ENCODE measurements around the gene ELOVL3. TPM values are rescaled to one million over a fixed set of nuclear protein-coding genes. Genes with fewer than 3 reads are reported as not detected.
A peak's percentile ranks its signal among the peaks of the same experiment; 100 is the strongest.

The ELOVL3 gene
- total RNA-seq, 1 donor from 2014 or later, result not detected

GRCh38 chr10:102219370-102219769, 6.7 kb upstream of the ELOVL3 start:
- intact Hi-C loops (cut with micrococcal nuclease), result no loop called here
- Mint-ChIP-seq H3K4me1 (no peaks in the 10 kb centered on the region), H3K36me3 (ENCODE audit: low read depth) (no peaks in the 10 kb centered on the region), H3K27me3 (peaks cover 19% of the 10 kb centered on the region), H3K27ac (no peak overlapping the region), H3K9me3 (no peaks in the 10 kb centered on the region), H3K4me3 (no peak overlapping the region)
- DNase-seq (no peak), ATAC-seq (ENCODE audit: low read depth) (no peak)
- POLR2A ChIA-PET, result no interaction called here
- no peak for TF ChIP-seq CTCF (IDR thresholded peaks at IDR 0.05)
- CTCF ChIA-PET, result interaction anchor here (2.6 kb wide), 1 partner anchor 10 kb away, joined by 8 read pairs; no protein-coding TSS in a partner anchor

- Mint-ChIP-seq H3K27me3 (peaks cover 21% of the 10 kb centered on the region), H3K9me3 (no peaks in the 10 kb centered on the region), H3K4me1 (peaks cover 1% of the 10 kb centered on the region), H3K27ac (no peak overlapping the region), H3K36me3 (ENCODE audit: low read depth) (no peaks in the 10 kb centered on the region), H3K4me3 (no peak overlapping the region)
- POLR2A ChIA-PET, result no interaction called here
- intact Hi-C loops (cut with micrococcal nuclease), result no loop called here
- CTCF ChIA-PET, result interaction anchor here (1.0 to 2.6 kb wide), 2 partner anchors 9 to 131 kb away, joined by 3 to 8 read pairs; no protein-coding TSS in a partner anchor
- no peak for DNase-seq
- no peak for ATAC-seq (ENCODE audit: low read depth)
- TF ChIP-seq CTCF (IDR thresholded peaks at IDR 0.05), result no peak
These were observed 5.5 kb upstream of the ELOVL3 start for GRCh38 chr10:102220612-102221011.

- ChIA-PET CTCF (interaction anchor here (2.0 kb wide), 1 partner anchor 256 kb away, joined by 4 read pairs; no protein-coding TSS in a partner anchor), POLR2A (no interaction called here)
- Mint-ChIP-seq H3K4me3 (no peak overlapping the region), H3K36me3 (ENCODE audit: low read depth) (no peaks in the 10 kb centered on the region), H3K4me1 (peaks cover 12% of the 10 kb centered on the region), H3K9me3 (no peaks in the 10 kb centered on the region), H3K27ac (no peak overlapping the region), H3K27me3 (peaks cover 41% of the 10 kb centered on the region)
- intact Hi-C loops (cut with micrococcal nuclease), result no loop called here
- DNase-seq (no peak), ATAC-seq (ENCODE audit: low read depth) (no peak)
- TF ChIP-seq CTCF (IDR thresholded peaks at IDR 0.05), result no peak
These were observed 3.3 kb upstream of the ELOVL3 start for GRCh38 chr10:102222797-102223196.

GRCh38 chr10:102226542-102226870, 407 bp downstream of the ELOVL3 start:
- ChIA-PET CTCF (interaction anchor here (1.0 to 1.2 kb wide), 3 partner anchors 13 to 128 kb away, joined by 3 to 7 read pairs (median 4); no protein-coding TSS in a partner anchor), POLR2A (interaction anchor here (0.7 to 1.6 kb wide), 4 partner anchors 57 to 357 kb away, joined by 3 to 6 read pairs (median 4); partner anchors contain the start of gene NFKB2)
- DNase-seq (no peak), ATAC-seq (ENCODE audit: low read depth) (no peak)
- no peaks in the 10 kb centered on the region for H3K9me3 Mint-ChIP-seq
- intact Hi-C loops (cut with micrococcal nuclease), result loop anchor here (5.0 kb wide), 1 partner anchor 59 kb away; no protein-coding TSS in a partner anchor
- peaks cover 24% of the 10 kb centered on the region for H3K4me1 Mint-ChIP-seq
- no peak overlapping the region for H3K27ac Mint-ChIP-seq
- no peaks in the 10 kb centered on the region for H3K36me3 Mint-ChIP-seq (ENCODE audit: low read depth)
- TF ChIP-seq CTCF (IDR thresholded peaks at IDR 0.05), result no peak
- H3K27me3 Mint-ChIP-seq, result peaks cover 53% of the 10 kb centered on the region
- peak overlapping the region; percentile 71 for H3K4me3 Mint-ChIP-seq

- H3K4me3 Mint-ChIP-seq, result peak overlapping the region; percentile 38
- H3K36me3 Mint-ChIP-seq (ENCODE audit: low read depth), result no peaks in the 10 kb centered on the region
- ATAC-seq (ENCODE audit: low read depth), result no peak
- H3K27ac Mint-ChIP-seq, result no peak overlapping the region
- H3K27me3 Mint-ChIP-seq, result peaks cover 56% of the 10 kb centered on the region
- peaks cover 25% of the 10 kb centered on the region for H3K4me1 Mint-ChIP-seq
- ChIA-PET POLR2A (interaction anchor here (1.1 to 1.6 kb wide), 3 partner anchors 58 to 357 kb away, joined by 3 to 6 read pairs (median 6); partner anchors contain the start of gene NFKB2), CTCF (interaction anchor here (1.0 to 1.3 kb wide), 4 partner anchors 12 to 357 kb away, joined by 3 to 7 read pairs (median 4); no protein-coding TSS in a partner anchor)
- no peak for DNase-seq
- no peak for TF ChIP-seq CTCF (IDR thresholded peaks at IDR 0.05)
- H3K9me3 Mint-ChIP-seq, result no peaks in the 10 kb centered on the region
- intact Hi-C loops (cut with micrococcal nuclease), result loop anchor here (5.0 kb wide), 1 partner anchor 60 kb away; no protein-coding TSS in a partner anchor
These were observed 951 bp downstream of the ELOVL3 start for GRCh38 chr10:102227050-102227449.
